ENCODE data around the gene PDCL3. TPM values are rescaled to one million over a fixed set of nuclear protein-coding genes. Genes with fewer than 3 reads are reported as not detected.
A peak's percentile ranks its signal among the peaks of the same experiment; 100 is the strongest.

PDCL3 gene
- total RNA-seq, 4 donors from 2014 or later = 22.4 to 31.5 (median 28.1) TPM

DNA sequence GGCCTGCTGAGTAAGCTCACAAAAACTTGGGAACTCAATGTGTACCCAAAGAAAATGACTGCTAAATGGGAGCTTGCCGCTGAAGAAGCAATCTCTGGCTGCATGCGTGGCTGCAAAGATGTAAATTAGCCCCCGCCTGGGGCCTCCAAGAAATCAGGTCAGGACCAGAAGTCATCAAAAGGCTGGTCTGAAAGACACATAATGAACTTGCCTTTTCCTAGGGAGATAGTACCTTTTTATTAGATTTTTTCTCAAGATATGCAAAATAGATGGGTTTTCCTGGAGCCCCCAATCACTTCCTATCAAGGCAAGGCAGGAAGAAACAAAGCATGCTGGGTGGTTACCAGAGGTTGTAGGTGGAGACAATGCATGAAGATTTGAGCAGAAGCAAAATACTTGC lies 38.9 kb downstream of the PDCL3 start:
- no peaks in the 10 kb centered on the region for H3K9me3 ChIP-seq
- no peak overlapping the region for H3K27ac ChIP-seq
- no peaks in the 10 kb centered on the region for H3K27me3 ChIP-seq
- intact Hi-C loops (cut with DNase I) = no loop called here
- peaks cover 0 to 5% (median 0%) of the 10 kb centered on the region in 3 donors for H3K4me1 ChIP-seq
- no peaks in the 10 kb centered on the region for H3K36me3 ChIP-seq
- DNase-seq = no peak
- no peak for TF ChIP-seq POLR2A (IDR thresholded peaks at IDR 0.05)
- TF ChIP-seq, protein P1, sequence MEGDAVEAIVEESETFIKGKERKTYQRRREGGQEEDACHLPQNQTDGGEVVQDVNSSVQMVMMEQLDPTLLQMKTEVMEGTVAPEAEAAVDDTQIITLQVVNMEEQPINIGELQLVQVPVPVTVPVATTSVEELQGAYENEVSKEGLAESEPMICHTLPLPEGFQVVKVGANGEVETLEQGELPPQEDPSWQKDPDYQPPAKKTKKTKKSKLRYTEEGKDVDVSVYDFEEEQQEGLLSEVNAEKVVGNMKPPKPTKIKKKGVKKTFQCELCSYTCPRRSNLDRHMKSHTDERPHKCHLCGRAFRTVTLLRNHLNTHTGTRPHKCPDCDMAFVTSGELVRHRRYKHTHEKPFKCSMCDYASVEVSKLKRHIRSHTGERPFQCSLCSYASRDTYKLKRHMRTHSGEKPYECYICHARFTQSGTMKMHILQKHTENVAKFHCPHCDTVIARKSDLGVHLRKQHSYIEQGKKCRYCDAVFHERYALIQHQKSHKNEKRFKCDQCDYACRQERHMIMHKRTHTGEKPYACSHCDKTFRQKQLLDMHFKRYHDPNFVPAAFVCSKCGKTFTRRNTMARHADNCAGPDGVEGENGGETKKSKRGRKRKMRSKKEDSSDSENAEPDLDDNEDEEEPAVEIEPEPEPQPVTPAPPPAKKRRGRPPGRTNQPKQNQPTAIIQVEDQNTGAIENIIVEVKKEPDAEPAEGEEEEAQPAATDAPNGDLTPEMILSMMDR (IDR thresholded peaks at IDR 0.05) = no peak
- WGBS, 2 donors = 63 to 94% methylated on average over 3 of the region's 3 CpGs
- H3K4me3 ChIP-seq = no peak overlapping the region

DNA sequence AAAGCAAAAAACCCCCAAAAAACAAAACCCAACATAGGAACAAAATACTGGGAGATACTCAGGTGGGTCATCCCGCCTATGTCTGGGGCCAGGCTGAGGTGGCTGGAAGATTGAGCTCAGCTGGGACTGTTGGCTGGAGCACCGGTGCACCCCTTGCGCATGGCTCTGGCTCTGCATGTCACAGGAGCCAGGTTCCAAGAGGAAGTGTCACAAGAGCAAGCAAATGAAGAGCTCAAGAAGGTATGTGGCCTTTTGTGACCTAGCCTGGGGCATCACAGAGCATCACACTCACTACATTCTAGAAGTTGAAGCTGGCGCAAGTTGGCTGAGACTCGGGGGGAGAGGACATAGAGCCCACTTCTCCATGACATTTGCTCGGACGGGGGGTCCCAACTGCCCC lies 40.6 kb downstream of the PDCL3 start:
- intact Hi-C loops (cut with DNase I) = no loop called here
- 89 to 95% methylated on average over 4 to 7 of the region's 7 CpGs for WGBS, 2 donors
- no peak overlapping the region for H3K27ac ChIP-seq
- no peak overlapping the region for H3K4me3 ChIP-seq
- H3K36me3 ChIP-seq = no peaks in the 10 kb centered on the region
- H3K27me3 ChIP-seq = no peaks in the 10 kb centered on the region
- no peak for TF ChIP-seq POLR2A (IDR thresholded peaks at IDR 0.05)
- TF ChIP-seq, protein P1 (IDR thresholded peaks at IDR 0.05) = no peak
- peaks cover 0 to 5% (median 0%) of the 10 kb centered on the region in 3 donors for H3K4me1 ChIP-seq
- H3K9me3 ChIP-seq = no peaks in the 10 kb centered on the region
- DNase-seq = no peak

DNA sequence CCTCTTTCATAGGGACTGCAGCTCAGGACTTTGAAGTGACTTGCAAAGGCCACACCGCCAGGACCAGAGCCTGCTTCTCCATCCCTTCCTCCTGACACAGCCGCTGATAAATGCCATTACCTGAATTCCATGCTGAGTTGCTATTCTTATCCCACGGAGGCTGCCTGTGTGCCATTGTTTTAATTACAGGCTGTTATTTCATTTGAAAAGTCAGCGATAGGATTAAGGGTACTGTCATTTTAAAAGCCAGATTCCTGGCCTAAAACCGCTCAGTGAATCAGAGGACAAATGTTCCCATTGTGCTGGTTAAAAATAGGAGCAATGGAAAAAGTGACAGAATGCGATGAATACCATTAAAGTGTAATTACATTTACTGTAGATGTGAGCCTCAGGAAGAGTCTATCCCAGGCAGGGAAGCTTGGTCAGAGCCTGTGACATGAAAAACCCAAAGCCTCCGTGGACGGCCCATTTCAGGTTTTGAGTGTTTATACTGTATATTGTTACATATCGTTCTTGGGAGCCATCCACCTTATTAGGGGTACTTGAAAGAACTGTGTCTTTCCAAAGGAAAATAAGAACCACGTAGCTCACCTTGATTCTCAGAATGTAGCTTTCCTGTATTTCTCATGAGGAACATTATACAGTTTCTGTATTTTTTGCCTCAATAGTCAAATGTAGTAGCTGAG lies 41.3 kb downstream of the PDCL3 start:
- 47 to 49% methylated on average over 10 of the region's 10 CpGs for whole genome bisulfite sequencing, 2 donors
- Histone ChIP-seq H3K4me3 (no peak overlapping the region), H3K27me3 (no peaks in the 10 kb centered on the region), H3K27ac (peak overlapping the region in 2 of 4 donors; percentile 1 to 34), H3K4me1 (peaks cover 0 to 5% (median 0%) of the 10 kb centered on the region in 3 donors), H3K36me3 (no peaks in the 10 kb centered on the region), H3K9me3 (no peaks in the 10 kb centered on the region)
- DNase-seq = no peak
- TF ChIP-seq POLR2A (IDR thresholded peaks at IDR 0.05) = no peak
- TF ChIP-seq, protein P1 (IDR thresholded peaks at IDR 0.05) = no peak
- intact Hi-C loops (cut with DNase I) = no loop called here

DNA sequence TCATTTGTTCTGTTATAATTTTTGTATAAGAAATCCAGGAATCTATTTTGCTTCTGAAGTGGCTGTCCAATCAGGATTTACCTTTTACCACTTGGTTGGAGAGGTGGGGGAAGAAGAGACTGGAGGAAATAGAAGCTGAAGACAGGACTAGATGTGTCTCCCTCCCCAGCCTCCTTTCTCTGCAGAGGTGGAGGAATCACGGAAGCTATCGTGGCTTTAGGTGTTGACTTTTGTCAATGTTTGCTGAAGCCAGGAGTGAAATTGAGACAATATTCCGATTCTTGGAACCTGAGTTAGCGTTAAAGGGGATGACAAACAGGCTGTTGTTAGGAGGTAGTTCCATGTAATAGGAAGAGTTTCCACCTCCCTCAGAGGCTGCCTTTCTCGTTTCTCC lies 43.5 kb downstream of the PDCL3 start:
- Histone ChIP-seq H3K9me3 (no peaks in the 10 kb centered on the region), H3K27me3 (no peaks in the 10 kb centered on the region), H3K4me3 (no peak overlapping the region), H3K4me1 (peaks cover 0 to 5% (median 0%) of the 10 kb centered on the region in 3 donors), H3K27ac (no peak overlapping the region), H3K36me3 (no peaks in the 10 kb centered on the region)
- WGBS, 2 donors = 54 to 59% methylated on average over 5 of the region's 5 CpGs
- no peak for TF ChIP-seq POLR2A (IDR thresholded peaks at IDR 0.05)
- TF ChIP-seq, protein P1 (IDR thresholded peaks at IDR 0.05) = no peak
- no peak for DNase-seq
- intact Hi-C loops (cut with DNase I) = loop anchor here (5.0 kb wide), 1 partner anchor 386 kb away; no protein-coding TSS in a partner anchor

DNA sequence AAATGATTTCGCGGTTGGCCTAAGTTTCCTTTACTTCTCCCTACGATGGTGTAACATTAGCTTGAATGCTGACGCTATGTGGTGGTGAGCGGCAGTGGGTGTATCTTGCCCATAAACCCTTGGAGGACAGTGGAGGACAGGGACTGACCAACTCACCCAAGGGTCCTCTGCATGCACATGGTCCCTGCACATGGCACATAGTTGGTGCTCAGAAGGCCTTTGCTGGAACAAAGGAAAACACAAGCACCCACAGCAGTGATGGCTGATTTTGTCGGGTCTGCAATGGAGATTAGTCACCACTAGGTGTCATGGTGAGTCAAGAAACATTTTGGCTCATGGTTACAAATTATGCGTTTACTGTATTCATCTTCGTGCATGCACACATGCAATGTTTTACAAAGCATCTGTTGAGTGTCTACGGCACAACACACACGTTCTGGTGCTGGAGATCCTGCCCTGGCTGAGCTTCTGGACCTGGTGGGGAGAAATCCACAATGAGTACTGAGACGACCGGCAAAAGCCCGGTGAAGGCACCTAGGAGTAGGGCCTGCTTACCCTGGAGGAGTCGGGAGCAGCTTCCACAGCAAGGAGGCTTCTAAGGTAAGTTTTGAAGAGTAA lies 44.0 kb downstream of the PDCL3 start:
- no peak for DNase-seq
- H3K27ac ChIP-seq = no peak overlapping the region
- 34 to 56% methylated on average over 9 to 11 of the region's 14 CpGs for WGBS, 2 donors
- no peak overlapping the region for H3K4me3 ChIP-seq
- TF ChIP-seq, protein P1 (IDR thresholded peaks at IDR 0.05) = peak; percentile 52 to 80 (median 60)
- no peak for TF ChIP-seq POLR2A (IDR thresholded peaks at IDR 0.05)
- H3K36me3 ChIP-seq = no peaks in the 10 kb centered on the region
- no peaks in the 10 kb centered on the region for H3K9me3 ChIP-seq
- H3K4me1 ChIP-seq = peaks cover 0 to 5% (median 0%) of the 10 kb centered on the region in 3 donors
- no peaks in the 10 kb centered on the region for H3K27me3 ChIP-seq
- intact Hi-C loops (cut with DNase I) = loop anchor here (5.0 kb wide), 1 partner anchor 385 kb away; no protein-coding TSS in a partner anchor

Data from esophagus squamous epithelium (tissue), 5 donors.